COR-L47 (cell line): ENCODE data around the gene IL10.

Experiments used
- DNase-seq: peaks from one replicate; lab custom pipeline; 2025; lab: John Stamatoyannopoulos, UW

The IL10 gene

GRCh38 chr1:206772243-206772937 is at the start of gene IL10:
Gene IL10 (minus strand): TSS chr1:206772494. CDS start chr1:206772435, 59 bp downstream.
- no peak for DNase-seq

- peak; percentile 3 for DNase-seq
Observed at GRCh38 chr1:206821493-206821892, 49.2 kb upstream of the IL10 start.

GRCh38 chr1:206816390-206817287 is 44.3 kb upstream of the IL10 start:
- no peak for DNase-seq

- peak; percentile 38 for DNase-seq
Observed at GRCh38 chr1:206814716-206815341, 42.5 kb upstream of the IL10 start.

- no peak for DNase-seq
Observed at GRCh38 chr1:206812471-206812870, 40.2 kb upstream of the IL10 start.

- peak; percentile 17 for DNase-seq
Observed at GRCh38 chr1:206809504-206810084, 37.3 kb upstream of the IL10 start.

- DNase-seq: peak; percentile 21
Observed at GRCh38 chr1:206808615-206809014, 36.3 kb upstream of the IL10 start.

GRCh38 chr1:206805357-206805756 is 33.1 kb upstream of the IL10 start:
- DNase-seq: no peak

- DNase-seq: no peak
Observed at GRCh38 chr1:206804156-206804737, 32.0 kb upstream of the IL10 start.

- no peak for DNase-seq
Observed at GRCh38 chr1:206803221-206803730, 31.0 kb upstream of the IL10 start.

- no peak for DNase-seq
Observed at GRCh38 chr1:206802401-206802800, 30.1 kb upstream of the IL10 start.

- no peak for DNase-seq
Observed at GRCh38 chr1:206801467-206801866, 29.2 kb upstream of the IL10 start.

- DNase-seq: no peak
Observed at GRCh38 chr1:206800891-206801290, 28.6 kb upstream of the IL10 start.

- no peak for DNase-seq
Observed at GRCh38 chr1:206800411-206800810, 28.1 kb upstream of the IL10 start.

GRCh38 chr1:206799311-206799710 is 27.0 kb upstream of the IL10 start:
- no peak for DNase-seq

- no peak for DNase-seq
Observed at GRCh38 chr1:206798384-206798996, 26.2 kb upstream of the IL10 start.

- no peak for DNase-seq
Observed at GRCh38 chr1:206797534-206798383, 25.5 kb upstream of the IL10 start.

- no peak for DNase-seq
Observed at GRCh38 chr1:206796981-206797402, 24.7 kb upstream of the IL10 start.

GRCh38 chr1:206796116-206796515 is 23.8 kb upstream of the IL10 start:
- no peak for DNase-seq

GRCh38 chr1:206794294-206794908 is 22.1 kb upstream of the IL10 start:
- no peak for DNase-seq
